K562 (cell line): ENCODE measurements around the gene TEDDM1. TPM values are rescaled to one million over a fixed set of nuclear protein-coding genes. Genes with fewer than 3 reads are reported as not detected.

ENCODE experiments used
- BCOR ChIP-seq: fragments of 450-650 bp; IDR thresholded peaks from 2 replicates; pipeline ENCODE4 v1.6.1; 2016
- C11orf30 ChIP-seq: fragments of 450-650 bp; IDR thresholded peaks from 2 replicates; pipeline ENCODE4 v1.6.1; 2016; ENCODE audit warnings: low read depth, mild to moderate bottlenecking
- CBFA2T2 ChIP-seq: fragments of 450-650 bp; conservative IDR thresholded peaks from 2 replicates; pipeline ENCODE4 v1.6.1; 2017; ENCODE audit warnings: mild to moderate bottlenecking
- DNMT1 ChIP-seq: fragments of 450-650 bp; IDR thresholded peaks from 2 replicates; pipeline ENCODE4 v1.6.1; 2016; ENCODE audit warnings: antibody characterized with exemption, mild to moderate bottlenecking
- HDGF ChIP-seq: fragments of 450-650 bp; IDR thresholded peaks from 2 replicates; pipeline ENCODE4 v1.6.1; 2016
- IRF2 ChIP-seq: sonication (generic); formaldehyde crosslinking; IDR thresholded peaks from 2 replicates; pipeline ENCODE4 v1.8.1; 2022; ENCODE audit warnings: mild to moderate bottlenecking, missing genetic modification reagents
- MAFF ChIP-seq: IDR thresholded peaks from 2 replicates; pipeline ENCODE4 v1.6.1; 2012; ENCODE audit warnings: low read length, improper control_type of control experiment
- MECOM ChIP-seq: fragments of 250-450 bp; sonication (Bioruptor Pico); IDR thresholded peaks from 2 replicates; pipeline ENCODE4 v1.8.0; 2022; ENCODE audit warnings: inconsistent platforms
- MTF1 ChIP-seq: fragments of 250-450 bp; sonication (Bioruptor Pico); IDR thresholded peaks from 2 replicates; pipeline ENCODE4 v1.9.0; 2021; ENCODE audit warnings: moderate library complexity, mild to moderate bottlenecking, inconsistent platforms, borderline replicate concordance
- RBM34 ChIP-seq: fragments of 200-400 bp; formaldehyde crosslinking; IDR thresholded peaks from 2 replicates; pipeline ENCODE4 v1.6.1; 2018; ENCODE audit warnings: low read length, borderline replicate concordance; ENCODE audit not compliant: insufficient read depth
- STAT6 ChIP-seq: sonication (generic); formaldehyde crosslinking; IDR thresholded peaks from 2 replicates; pipeline ENCODE4 v1.8.1; 2023; ENCODE audit warnings: mild to moderate bottlenecking, missing genetic modification reagents
- TBP ChIP-seq: optimal IDR thresholded peaks from 2 replicates; pipeline ENCODE3; 2011; ENCODE audit warnings: low read depth, low read length, improper control_type of control experiment
- ZNF253 ChIP-seq: fragments of 250-450 bp; sonication (Bioruptor Pico); conservative IDR thresholded peaks from 2 replicates; pipeline ENCODE4 v1.6.1; 2021; ENCODE audit warnings: mild to moderate bottlenecking
- ZNF318 ChIP-seq, 2 experiments: fragments of 450-650 bp; IDR thresholded peaks; 2 replicates each; pipeline ENCODE4 v1.6.1; 2016; ENCODE audit warnings: mild to moderate bottlenecking in 2 of 2, borderline replicate concordance in 1 of 2, low read depth in 1 of 2, moderate library complexity in 1 of 2
- ZNF444 ChIP-seq: fragments of 250-450 bp; sonication (Bioruptor Pico); IDR thresholded peaks from 2 replicates; pipeline ENCODE4 v1.4.0; 2020; ENCODE audit warnings: mild to moderate bottlenecking, moderate library complexity
- ZNF445 ChIP-seq: fragments of 250-450 bp; sonication (Bioruptor Pico); IDR thresholded peaks from 2 replicates; pipeline ENCODE4 v1.4.0; 2020; ENCODE audit warnings: low read depth, mild to moderate bottlenecking, moderate library complexity
- polyA plus RNA-seq, 8 experiments: library from polyadenylated mRNA; depleted of rRNA in 4 of 8; stranded (reverse) in 5 of 8; unstranded in 3 of 8; fragments of >200 nt; fragmentation: Nextera tagmentation in 2 of 8; fragmentation: Illumina TruSeq in 1 of 8; extraction: Ambion mirVana in 2 of 8; extraction: Trizol in 1 of 8; gene quantifications; 2 replicates each; pipeline versions ENCODE4 v1.2.1 to v1.2.3, GENCODE V29; 2011 to 2014; ENCODE audit warnings: inconsistent platforms in 1 of 8, missing spikeins in 1 of 8
- total RNA-seq, 7 experiments: library from RNA; depleted of rRNA in 6 of 7; stranded (reverse); fragments of >200 nt in 6 of 7; fragmentation: Illumina TruSeq in 2 of 7; extraction: Trizol in 2 of 7; gene quantifications; 2 replicates each; pipeline versions ENCODE4 v1.2.1 to v1.2.3, GENCODE V29; 2011 to 2021; ENCODE audit warnings: low replicate concordance in 1 of 7

TEDDM1 gene
- total and polyA plus RNA-seq, 9 of the 15 experiments (the other 6 are each of a cell fraction or from before 2014, with no cell fraction given), result not detected

GRCh38 chr1:182391362-182392049 is 9.0 kb downstream of the TEDDM1 start, which contains the start of gene GLUL (continued):
- TF ChIP-seq STAT6 (CRISPR knock-in tag) (peak; percentile 98; the same call in 1 of the 2 replicates), MTF1 (CRISPR knock-in tag) (no peak), RBM34 (no peak), TBP (peak; percentile 99), ZNF253 (0 out of 2 replicates have a peak, but pooled peaks have one; percentile 49), DNMT1 (no peak), MAFF (no peak; the same call in 1 of the 2 replicates), ZNF444 (CRISPR knock-in tag) (no peak), ZNF318 (IDR thresholded peaks at IDR 0.05; ENCODE audit: borderline replicate concordance in 1 of 2, low read depth in 1 of 2) (no peak), IRF2 (CRISPR knock-in tag) (no peak), MECOM (no peak), BCOR (peak; percentile 63; the same call in 1 of the 2 replicates), ZNF445 (CRISPR knock-in tag) (no peak), CBFA2T2 (no peak; the same call in 1 of the 2 replicates), HDGF (no peak), C11orf30 (no peak)
